GM12878 (cell line): ENCODE data around the gene LORICRIN. TPM values are rescaled to one million over a fixed set of nuclear protein-coding genes. Genes with fewer than 3 reads are reported as not detected.
A peak's percentile ranks its signal among the peaks of the same experiment; 100 is the strongest.

Experiments used
- ATAC-seq: fragments of 200-7000 bp; cut with Tn5 transposase; 3 replicates; pipeline ENCODE4 v1.9.1; 2020; ENCODE audit warnings: mild to moderate bottlenecking, moderate library complexity
- BruUV-seq: library from RNA; stranded (reverse); fragments of 400-500 nt; replicated peaks from 2 replicates; lab custom pipeline; 2021; lab: Mats Ljungman, UMichigan
- CTCF ChIA-PET: fragments of 300-600 bp; sonication (Branson Sonifier 250); formaldehyde crosslinking; extraction: SDS; loops from one replicate; lab custom pipeline; 2021; ENCODE audit warnings: inconsistent platforms; lab: Yijun Ruan, JAX
- POLR2A ChIA-PET: fragments of 350-600 bp; formaldehyde crosslinking; extraction: SDS; loops from one replicate; lab custom pipeline; 2021; ENCODE audit warnings: inconsistent platforms; lab: Charles Lee
- RAD21 ChIA-PET: fragments of 300-600 bp; sonication (Branson Sonifier 250); formaldehyde crosslinking; loops from one replicate; lab custom pipeline; 2023; ENCODE audit warnings: antibody characterized with exemption; ENCODE audit not compliant: unreplicated experiment; lab: Charles Lee
- SMC1A ChIA-PET: fragments of 300-600 bp; sonication (Branson Sonifier 250); formaldehyde crosslinking; loops from one replicate; lab custom pipeline; 2023; ENCODE audit not compliant: unreplicated experiment, uncharacterized antibody; lab: Charles Lee
- DNase-seq: peaks from one replicate; pipeline ENCODE4 v3.0.0-alpha.2; 2011; ENCODE audit warnings: low read depth, low spot score
- FAIRE-seq: peaks from 3 replicates; lab custom pipeline; 2011; peaks lifted over from hg19 to GRCh38; lab: Jason Lieb, UNC
- H2AFZ ChIP-seq: 2 replicates; pipeline ENCODE4 v1.6.0; 2011; ENCODE audit warnings: low read depth, low read length, control low read depth; ENCODE audit not compliant: control insufficient read depth
- H3K27ac ChIP-seq: 2 replicates; pipeline ENCODE4 v1.5.1; 2011; ENCODE audit warnings: control low read depth; ENCODE audit not compliant: control insufficient read depth, insufficient read depth
- H3K27me3 ChIP-seq, 2 experiments: replicated peaks in 1 of 2; 2 replicates each; pipeline versions ENCODE4 v1.6.0 to v1.6.1; 2011; ENCODE audit warnings: low read length in 1 of 2; ENCODE audit not compliant: control insufficient read depth in 2 of 2, insufficient read depth in 2 of 2
- H3K36me3 ChIP-seq, 2 experiments: 2 replicates each; pipeline ENCODE4 v1.5.1; 2011; ENCODE audit warnings: low read length in 1 of 2; ENCODE audit not compliant: control insufficient read depth in 2 of 2, insufficient read depth in 2 of 2
- H3K4me1 ChIP-seq: 2 replicates; pipeline ENCODE4 v1.6.1; 2011; ENCODE audit warnings: mild to moderate bottlenecking, low read length, moderate library complexity, mixed read lengths; ENCODE audit not compliant: control insufficient read depth, insufficient read depth
- H3K4me2 ChIP-seq: 2 replicates; pipeline ENCODE4 v1.6.0; 2011; ENCODE audit warnings: control low read depth; ENCODE audit not compliant: control insufficient read depth, insufficient read depth
- H3K4me3 ChIP-seq: fragments of 200-600 bp; sonication (generic); 2 replicates; pipeline ENCODE4 v1.5.1; 2016
- H3K79me2 ChIP-seq: 2 replicates; pipeline ENCODE4 v1.6.0; 2011; ENCODE audit warnings: low read length; ENCODE audit not compliant: control insufficient read depth, insufficient read depth
- H3K9ac ChIP-seq: 2 replicates; pipeline ENCODE4 v1.8.0; 2011; ENCODE audit warnings: low read length, control low read depth, mixed read lengths; ENCODE audit not compliant: control insufficient read depth, insufficient read depth
- H3K9me3 ChIP-seq: replicated peaks from 3 replicates; pipeline ENCODE4 v1.5.1; 2011; ENCODE audit warnings: mild to moderate bottlenecking, low read length; ENCODE audit not compliant: control insufficient read depth, insufficient read depth
- H4K20me1 ChIP-seq: 2 replicates; pipeline ENCODE4 v1.6.0; 2011; ENCODE audit not compliant: control insufficient read depth, insufficient read depth
- BCL11A ChIP-seq: IDR thresholded peaks from 2 replicates; pipeline ENCODE4 v1.6.1; 2011; ENCODE audit warnings: low read depth, low read length
- CREB1 ChIP-seq: IDR thresholded peaks from 2 replicates; pipeline ENCODE4 v1.6.1; 2012; ENCODE audit warnings: low read depth, mild to moderate bottlenecking, inconsistent platforms
- EP300 ChIP-seq, 2 experiments: fragments of 150-350 bp in 1 of 2; IDR thresholded peaks; 2 replicates each; pipeline ENCODE4 v1.6.1; 2011 to 2012; ENCODE audit warnings: low read depth in 2 of 2, low read length in 2 of 2, borderline replicate concordance in 1 of 2, improper control_type of control experiment in 1 of 2, inconsistent platforms in 1 of 2; ENCODE audit not compliant: control insufficient read depth in 1 of 2
- LARP7 ChIP-seq: fragments of 450-650 bp; IDR thresholded peaks from 2 replicates; pipeline ENCODE4 v1.6.1; 2017; ENCODE audit warnings: mild to moderate bottlenecking
- MEF2B ChIP-seq: fragments of 450-650 bp; IDR thresholded peaks from 2 replicates; pipeline ENCODE4 v1.6.1; 2018; ENCODE audit warnings: mild to moderate bottlenecking, moderate library complexity; ENCODE audit not compliant: partially characterized antibody, poor library complexity, severe bottlenecking
- PAX8 ChIP-seq: fragments of 450-650 bp; IDR thresholded peaks from 2 replicates; pipeline ENCODE4 v1.6.1; 2017; ENCODE audit warnings: mild to moderate bottlenecking, moderate library complexity
- PML ChIP-seq: IDR thresholded peaks from 2 replicates; pipeline ENCODE4 v1.6.1; 2012; ENCODE audit warnings: low read length, inconsistent platforms
- POLR2AphosphoS2 ChIP-seq: IDR thresholded peaks from 2 replicates; pipeline ENCODE4 v1.6.1; 2011; ENCODE audit warnings: low read depth, mild to moderate bottlenecking, low read length, improper control_type of control experiment, moderate library complexity
- SREBF1 ChIP-seq: IDR thresholded peaks from 2 replicates; pipeline ENCODE4 v1.6.1; 2012; ENCODE audit warnings: mild to moderate bottlenecking, low read length
- TARDBP ChIP-seq: IDR thresholded peaks from 2 replicates; pipeline ENCODE4 v1.6.1; 2016; ENCODE audit warnings: borderline replicate concordance
- ZNF24 ChIP-seq: fragments of 450-650 bp; IDR thresholded peaks from 2 replicates; pipeline ENCODE4 v1.6.1; 2017; ENCODE audit warnings: antibody characterized with exemption, mild to moderate bottlenecking
- WGBS: methylation state at CpG from one replicate; pipeline ENCODE4 v1.1.6; 2016; ENCODE audit warnings: low lambda C conversion rate; ENCODE audit not compliant: insufficient replicate concordance, insufficient coverage; ENCODE audit errors: missing lambda C conversion rate; 5-methylcytosine and 5-hydroxymethylcytosine counted together
- in situ Hi-C: fragments of 300-500 bp; cut with MboI; formaldehyde crosslinking; loops from 9 replicates; pipeline ENCODE4 v1.14.3; 2018; ENCODE audit warnings: mixed read lengths
- intact Hi-C: fragments of 100-400 bp; cut with micrococcal nuclease; formaldehyde crosslinking; loops from one replicate; pipeline ENCODE4 v1.14.2; 2022; ENCODE audit not compliant: unreplicated experiment
- polyA plus RNA-seq, 11 experiments: library from polyadenylated mRNA; depleted of rRNA in 4 of 11; unstranded in 6 of 11; stranded (reverse) in 5 of 11; fragments of >200 nt; fragmentation: Nextera tagmentation in 4 of 11; fragmentation: Illumina TruSeq in 1 of 11; extraction: Ambion mirVana in 4 of 11; extraction: Trizol in 1 of 11; gene quantifications; 1 replicate in 1 of 11; 2 replicates in 10 of 11; pipeline versions ENCODE4 v1.2.1 to v1.2.3, GENCODE V29; 2011 to 2016; ENCODE audit warnings: inconsistent platforms in 2 of 11, missing spikeins in 2 of 11, low read depth in 1 of 11
- total RNA-seq, 4 experiments: library from RNA; depleted of rRNA in 3 of 4; stranded (reverse); fragments of >200 nt in 3 of 4; fragmentation: Illumina TruSeq in 1 of 4; extraction: Trizol in 1 of 4; gene quantifications; 2 replicates each; pipeline versions ENCODE4 v1.2.1 to v1.2.3, GENCODE V29; 2013 to 2021

Gene LORICRIN
- total and polyA plus RNA-seq, 10 of the 15 experiments (the other 5 are each of a cell fraction or from before 2014, with no cell fraction given): 0.06 to 0.37 TPM; not detected in 8

DNA sequence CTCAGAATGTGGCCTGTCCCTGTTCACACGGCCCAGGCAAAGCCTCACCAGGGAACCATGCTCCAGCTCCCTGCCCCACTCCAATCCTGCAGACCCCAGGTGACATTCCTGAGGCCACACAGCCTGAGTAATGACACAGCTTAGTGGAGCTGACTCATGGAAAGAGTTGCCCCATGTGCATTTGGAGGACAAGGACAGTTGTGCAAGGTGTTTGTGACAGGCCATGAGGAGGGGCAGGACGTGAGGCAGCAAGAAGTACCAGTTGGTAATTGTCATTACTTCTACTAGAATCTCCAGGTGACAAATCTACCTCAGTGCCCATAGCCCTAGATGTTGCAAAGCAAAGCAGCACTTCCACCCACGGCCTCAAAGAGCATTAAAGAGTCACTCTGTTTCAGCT, 26.9 kb upstream of the LORICRIN start:
- DNase-seq: no peak
- BruUV-seq: no TSS peak
- 10% methylated on average over 3 of the region's 3 CpGs for WGBS
- in situ Hi-C loops: no loop called here
- CTCF ChIA-PET: interaction anchor here (0.8 to 3.7 kb wide), 14 partner anchors 9 to 123 kb away, joined by 3 to 38 read pairs (median 9); no protein-coding TSS in a partner anchor
- no peak overlapping the region for H3K27ac ChIP-seq
- intact Hi-C loops: no loop called here
- no peaks in the 10 kb centered on the region for H4K20me1 ChIP-seq
- no peak overlapping the region for H3K9ac ChIP-seq
- no peak for FAIRE-seq
- no peaks in the 10 kb centered on the region; the same call in 2 of the 3 replicates for H3K9me3 ChIP-seq
- H3K4me2 ChIP-seq: no peak overlapping the region
- H2AFZ ChIP-seq: no peak overlapping the region
- SMC1A ChIA-PET: interaction anchor here (0.9 to 4.2 kb wide), 15 partner anchors 8 to 123 kb away, joined by 3 to 42 read pairs (median 6); no protein-coding TSS in a partner anchor
- no peaks in the 10 kb centered on the region; a peak in 2 of 4 replicates for H3K27me3 ChIP-seq
- no peaks in the 10 kb centered on the region for H3K79me2 ChIP-seq
- TF ChIP-seq ZNF24 (no peak), CREB1 (no peak), PAX8 (no peak), BCL11A (no peak), LARP7 (no peak), POLR2AphosphoS2 (no peak), TARDBP (no peak), EP300 (IDR thresholded peaks at IDR 0.05; ENCODE audit: borderline replicate concordance in 1 of 2, control insufficient read depth in 1 of 2, low read depth in 2 of 2, low read length in 2 of 2) (no peak), PML (no peak), MEF2B (no peak), SREBF1 (no peak)
- TF ChIP-seq, all 136 proteins: peak for 0
- Histone ChIP-seq H3K4me3 (no peak overlapping the region), H3K36me3 (no peaks in the 10 kb centered on the region), H3K4me1 (no peaks in the 10 kb centered on the region)
- POLR2A ChIA-PET: interaction anchor here (1.1 to 2.0 kb wide), 3 partner anchors 21 to 114 kb away, joined by 5 to 9 read pairs (median 8); no protein-coding TSS in a partner anchor
- ATAC-seq: peak; percentile 11; the same call in 1 of the 3 replicates
- RAD21 ChIA-PET: interaction anchor here (1.3 to 3.2 kb wide), 10 partner anchors 8 to 114 kb away, joined by 3 to 31 read pairs (median 8); partner anchors contain the start of gene LORICRIN
